HCEC 1CT (cell line): ENCODE measurements around the gene GJA4.
"Not testable (repeated sequence)": the region's sequence is repeated elsewhere in the genome, so short reads cannot be mapped to it uniquely, and the experiment has no call there.

ENCODE experiments used
- DNase-seq: peaks from one replicate; pipeline ENCODE4 v3.0.0-alpha.2; 2017

Gene GJA4

GRCh38 chr1:34792424-34792823, 375 bp upstream of the GJA4 start:
- no peak for DNase-seq

GRCh38 chr1:34794001-34794789, 1.4 kb downstream of the GJA4 start:
- no peak for DNase-seq

GRCh38 chr1:34794790-34795180, 2.0 kb downstream of the GJA4 start:
- no peak for DNase-seq

GRCh38 chr1:34795916-34796315, 3.1 kb downstream of the GJA4 start:
- no peak for DNase-seq

GRCh38 chr1:34796990-34797389, 4.2 kb downstream of the GJA4 start:
- no peak for DNase-seq

GRCh38 chr1:34800214-34800613, 7.4 kb downstream of the GJA4 start:
- no peak for DNase-seq

GRCh38 chr1:34803770-34804169, 11.0 kb downstream of the GJA4 start:
- no peak for DNase-seq

- DNase-seq: peak; percentile 7
Measured at GRCh38 chr1:34806396-34806795, 13.6 kb downstream of the GJA4 start.

- DNase-seq: no peak
Measured at GRCh38 chr1:34808051-34808810, 15.4 kb downstream of the GJA4 start.

GRCh38 chr1:34810781-34811180, 18.0 kb downstream of the GJA4 start:
- not testable (repeated sequence) for DNase-seq

- no peak for DNase-seq
Measured at GRCh38 chr1:34816332-34816731, 23.5 kb downstream of the GJA4 start.

- DNase-seq: no peak
Measured at GRCh38 chr1:34816778-34817177, 24.0 kb downstream of the GJA4 start.

GRCh38 chr1:34818862-34819261, 26.1 kb downstream of the GJA4 start:
- DNase-seq: not testable (repeated sequence)

- DNase-seq: no peak
Measured at GRCh38 chr1:34822202-34822601, 29.4 kb downstream of the GJA4 start.

GRCh38 chr1:34824817-34825454, 32.1 kb downstream of the GJA4 start:
- DNase-seq: no peak

- DNase-seq: no peak
Measured at GRCh38 chr1:34825455-34826091, 32.8 kb downstream of the GJA4 start.

GRCh38 chr1:34827341-34827941, 34.6 kb downstream of the GJA4 start:
- no peak for DNase-seq

GRCh38 chr1:34828611-34829010, 35.8 kb downstream of the GJA4 start:
- DNase-seq: no peak

- DNase-seq: no peak
Measured at GRCh38 chr1:34829250-34829649, 36.5 kb downstream of the GJA4 start.

GRCh38 chr1:34831721-34832246, 39.0 kb downstream of the GJA4 start:
- DNase-seq: no peak

- no peak for DNase-seq
Measured at GRCh38 chr1:34833711-34834110, 40.9 kb downstream of the GJA4 start.

- no peak for DNase-seq
Measured at GRCh38 chr1:34839526-34840305, 46.9 kb downstream of the GJA4 start.
